Naive thymus-derived CD4-positive, alpha-beta T cell (primary cell): ENCODE data around the gene GPRC5C. TPM values are rescaled to one million over a fixed set of nuclear protein-coding genes. Genes with fewer than 3 reads are reported as not detected.
A peak's percentile ranks its signal among the peaks of the same experiment; 100 is the strongest.

Experiments used
- ATAC-seq: fragments of 150-1000 bp; cut with Tn5 transposase; 2 replicates; pipeline ENCODE4 v1.10.0; 2021; ENCODE audit warnings: mild to moderate bottlenecking, moderate library complexity
- CTCF ChIA-PET: fragments of 350-600 bp; sonication (Branson Sonifier 250); formaldehyde crosslinking; loops from one replicate; lab custom pipeline; 2021; ENCODE audit warnings: antibody characterized with exemption; lab: Charles Lee
- POLR2A ChIA-PET: fragments of 350-600 bp; sonication (Branson Sonifier 250); formaldehyde crosslinking; loops from one replicate; lab custom pipeline; 2021; ENCODE audit warnings: antibody characterized with exemption, inconsistent platforms; lab: Charles Lee
- DNase-seq, 9 donors: peaks; one replicate each; pipeline versions ENCODE4 v3.0.0 to v3.0.0-alpha.2; 2020 to 2022; ENCODE audit warnings: mixed read lengths in 1 of 9
- H3K27ac ChIP-seq: one replicate; pipeline ENCODE4 v1.7.0; 2013; ENCODE audit warnings: mild to moderate bottlenecking, low read depth, low read length, moderate library complexity
- H3K27me3 ChIP-seq, 2 donors: one replicate each; pipeline ENCODE4 v1.7.0; 2013; ENCODE audit warnings: low read length in 2 of 2, mild to moderate bottlenecking in 2 of 2, moderate library complexity in 2 of 2; ENCODE audit not compliant: control insufficient read depth in 2 of 2, insufficient read depth in 2 of 2
- H3K36me3 ChIP-seq, 3 experiments: 1 replicate in 2 of 3; 2 replicates in 1 of 3; pipeline ENCODE4 v1.7.0; 2013; ENCODE audit warnings: low read length in 3 of 3, mild to moderate bottlenecking in 3 of 3, moderate library complexity in 1 of 3; ENCODE audit not compliant: insufficient read depth in 3 of 3, control insufficient read depth in 2 of 3
- H3K4me1 ChIP-seq, 2 donors: one replicate each; pipeline ENCODE4 v1.7.0; 2013; ENCODE audit warnings: low read length in 2 of 2, mild to moderate bottlenecking in 2 of 2, moderate library complexity in 1 of 2; ENCODE audit not compliant: control insufficient read depth in 2 of 2, insufficient read depth in 2 of 2
- H3K4me3 ChIP-seq: 2 replicates; pipeline ENCODE4 v1.7.0; 2013; ENCODE audit warnings: mild to moderate bottlenecking, low read length
- H3K9me3 ChIP-seq, 3 experiments: 1 replicate in 2 of 3; 2 replicates in 1 of 3; pipeline ENCODE4 v1.7.0; 2013; ENCODE audit warnings: low read length in 3 of 3; ENCODE audit not compliant: control insufficient read depth in 2 of 3
- H3K27ac Mint-ChIP-seq, 9 donors: one replicate each; pipeline ENCODE4 v1.8.0; 2020 to 2022; ENCODE audit warnings: mixed read lengths in 9 of 9, mild to moderate bottlenecking in 8 of 9, moderate library complexity in 5 of 9, inconsistent platforms in 2 of 9
- H3K27me3 Mint-ChIP-seq, 5 donors: one replicate each; pipeline ENCODE4 v1.8.0; 2021 to 2022; ENCODE audit warnings: mixed read lengths in 5 of 5, mild to moderate bottlenecking in 1 of 5
- H3K36me3 Mint-ChIP-seq, 5 donors: one replicate each; pipeline ENCODE4 v1.8.0; 2020 to 2022; ENCODE audit warnings: mixed read lengths in 5 of 5, mild to moderate bottlenecking in 3 of 5, inconsistent platforms in 1 of 5
- H3K4me1 Mint-ChIP-seq, 7 donors: one replicate each; pipeline ENCODE4 v1.8.0; 2020 to 2022; ENCODE audit warnings: mixed read lengths in 7 of 7, mild to moderate bottlenecking in 3 of 7, inconsistent platforms in 1 of 7
- H3K4me3 Mint-ChIP-seq, 10 donors: one replicate each; pipeline ENCODE4 v1.8.0; 2020 to 2022; ENCODE audit warnings: mild to moderate bottlenecking in 10 of 10, mixed read lengths in 10 of 10, moderate library complexity in 6 of 10, inconsistent platforms in 2 of 10
- H3K9me3 Mint-ChIP-seq, 11 donors: one replicate each; pipeline ENCODE4 v1.8.0; 2020 to 2022; ENCODE audit warnings: mixed read lengths in 11 of 11, mild to moderate bottlenecking in 4 of 11, inconsistent platforms in 1 of 11, moderate library complexity in 1 of 11
- intact Hi-C, 2 donors: fragments of 100-400 bp; cut with micrococcal nuclease; formaldehyde crosslinking; loops; one replicate each; pipeline ENCODE4 v1.15.1; 2023
- polyA plus RNA-seq, 2 donors: library from polyadenylated mRNA; unstranded; fragments of 300-500 nt; fragmentation: Illumina TruSeq; gene quantifications; one replicate each; pipeline ENCODE4 v1.2.3, GENCODE V29; 2021
- total RNA-seq, 6 experiments: library from RNA in 5 of 6; stranded (reverse) in 5 of 6; gene quantifications; 1 replicate in 5 of 6; 2 replicates in 1 of 6; pipeline ENCODE4 v1.2.3 and lab custom pipeline; 2021 to 2026

The GPRC5C gene
- total and polyA plus RNA-seq, 7 experiments from 2014 or later: 0.13 to 1.9 (median 0.29) TPM; not detected in 4

- H3K9me3 Mint-ChIP-seq: peaks cover 0 to 37% (median 24%) of the 10 kb centered on the region in 11 donors
- POLR2A ChIA-PET: no interaction called here
These were observed 9.6 kb downstream of the GPRC5C start for GRCh38 chr17:74441537-74441936.

DNA sequence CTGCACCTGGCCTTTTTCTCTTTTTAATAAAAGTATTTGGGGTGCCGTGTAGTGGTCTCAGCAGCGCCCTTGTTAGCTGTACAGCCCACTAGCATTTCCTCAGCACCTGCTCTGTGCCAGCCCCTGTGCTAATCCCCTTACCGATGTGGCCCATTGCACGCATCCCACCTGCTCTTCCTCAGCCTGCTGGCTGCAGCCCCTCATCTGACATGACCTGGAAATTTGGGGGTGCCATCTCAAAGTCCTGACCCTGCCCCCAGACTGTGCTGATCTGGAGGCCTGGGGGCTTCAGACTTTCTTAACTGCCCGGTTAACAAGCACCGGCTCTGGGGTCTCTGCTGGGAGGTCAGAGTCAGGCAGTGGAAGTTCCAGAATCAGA lies 10.4 kb downstream of the GPRC5C start:
- peaks cover 0 to 5% (median 0%) of the 10 kb centered on the region in 7 donors for H3K4me1 Mint-ChIP-seq
- CTCF ChIA-PET: interaction anchor here (0.6 kb wide), 1 partner anchor 9 kb away, joined by 3 read pairs; no protein-coding TSS in a partner anchor
- no peak overlapping the region for H3K27ac Mint-ChIP-seq
- ATAC-seq: no peak
- Histone ChIP-seq H3K9me3 (peaks cover 0 to 15% (median 4%) of the 10 kb centered on the region in 3 experiments), H3K27me3 (no peaks in the 10 kb centered on the region), H3K4me1 (no peaks in the 10 kb centered on the region), H3K36me3 (no peaks in the 10 kb centered on the region), H3K27ac (no peak overlapping the region), H3K4me3 (no peak overlapping the region)
- peaks cover 0 to 33% (median 22%) of the 10 kb centered on the region in 11 donors for H3K9me3 Mint-ChIP-seq
- no peak overlapping the region for H3K4me3 Mint-ChIP-seq
- POLR2A ChIA-PET: no interaction called here
- DNase-seq: no peak
- peaks cover 7 to 41% (median 10%) of the 10 kb centered on the region in 5 donors for H3K27me3 Mint-ChIP-seq
- intact Hi-C loops: no loop called here
- H3K36me3 Mint-ChIP-seq: peaks cover 0 to 10% (median 0%) of the 10 kb centered on the region in 5 donors

More at GRCh38 chr17:74441537-74441936, 9.6 kb downstream of the GPRC5C start:
- H3K36me3 Mint-ChIP-seq: peaks cover 0 to 10% (median 0%) of the 10 kb centered on the region in 5 donors
- H3K4me3 ChIP-seq: no peak overlapping the region
- no peak overlapping the region for H3K4me3 Mint-ChIP-seq
- no peaks in the 10 kb centered on the region for H3K36me3 ChIP-seq
- H3K27me3 ChIP-seq: no peaks in the 10 kb centered on the region
- H3K9me3 ChIP-seq: peaks cover 0 to 15% (median 4%) of the 10 kb centered on the region in 3 experiments
- intact Hi-C loops: no loop called here
- no peaks in the 10 kb centered on the region for H3K4me1 ChIP-seq
- H3K27me3 Mint-ChIP-seq: peaks cover 10 to 47% (median 17%) of the 10 kb centered on the region in 5 donors
- H3K4me1 Mint-ChIP-seq: peaks cover 0 to 5% (median 0%) of the 10 kb centered on the region in 7 donors
- no peak for DNase-seq
- no peak for ATAC-seq
- CTCF ChIA-PET: interaction anchor here (0.6 kb wide), 1 partner anchor 10 kb away, joined by 3 read pairs; no protein-coding TSS in a partner anchor
- no peak overlapping the region for H3K27ac ChIP-seq
- H3K27ac Mint-ChIP-seq: no peak overlapping the region

- peaks cover 0 to 15% (median 4%) of the 10 kb centered on the region in 3 experiments for H3K9me3 ChIP-seq
- ChIA-PET CTCF (no interaction called here), POLR2A (no interaction called here)
- H3K27me3 ChIP-seq: no peaks in the 10 kb centered on the region
- intact Hi-C loops: no loop called here
- H3K36me3 ChIP-seq: no peaks in the 10 kb centered on the region
- H3K4me3 ChIP-seq: no peak overlapping the region
- no peak for DNase-seq
- Mint-ChIP-seq H3K9me3 (peaks cover 0 to 27% (median 16%) of the 10 kb centered on the region in 11 donors), H3K4me1 (peaks cover 0 to 5% (median 0%) of the 10 kb centered on the region in 7 donors), H3K36me3 (peaks cover 0 to 10% (median 0%) of the 10 kb centered on the region in 5 donors), H3K27ac (no peak overlapping the region), H3K27me3 (peaks cover 7 to 41% (median 12%) of the 10 kb centered on the region in 5 donors), H3K4me3 (peak overlapping the region in 2 of 10 donors; percentile 26 to 29)
- no peaks in the 10 kb centered on the region for H3K4me1 ChIP-seq
- ATAC-seq: peak; percentile 67
- no peak overlapping the region for H3K27ac ChIP-seq
These were observed 11.0 kb downstream of the GPRC5C start for GRCh38 chr17:74442670-74443515.

DNA sequence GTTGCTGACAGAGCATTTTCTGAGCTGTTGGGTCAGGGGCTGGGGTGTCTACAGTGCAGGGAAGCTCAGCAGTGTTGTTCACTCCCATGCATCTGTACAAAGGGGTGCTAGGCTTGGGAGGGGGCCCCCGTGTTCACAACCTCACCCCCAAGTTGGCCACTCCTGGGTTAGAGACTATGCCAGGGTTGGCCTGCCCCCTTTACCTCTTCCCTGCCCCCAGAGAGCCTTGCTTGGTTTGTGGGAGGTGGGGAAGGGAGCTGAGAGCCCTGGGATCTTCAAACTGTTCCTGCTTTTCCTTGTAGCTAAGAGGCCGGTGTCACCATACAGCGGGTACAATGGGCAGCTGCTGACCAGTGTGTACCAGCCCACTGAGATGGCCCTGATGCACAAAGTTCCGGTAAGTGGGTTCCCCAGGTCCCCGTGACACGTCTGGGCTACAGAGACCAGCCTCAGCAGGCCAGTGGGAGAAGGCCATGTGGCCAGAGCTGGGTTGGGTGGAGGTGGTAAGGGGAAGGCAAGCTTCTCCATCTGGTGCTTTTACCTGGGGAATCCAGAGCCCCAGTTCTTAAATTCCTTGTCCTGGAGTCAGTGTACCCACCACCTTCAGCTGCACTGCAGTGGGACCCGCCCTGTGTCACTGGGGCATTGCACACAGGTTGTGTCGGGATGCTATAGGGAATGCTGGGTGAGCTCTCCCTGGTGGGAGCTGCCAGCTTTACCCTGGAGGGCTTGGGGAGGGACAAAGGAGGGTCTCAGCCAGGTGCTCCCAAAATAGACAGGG lies 11.8 kb downstream of the GPRC5C start:
- H3K4me1 Mint-ChIP-seq: peaks cover 0 to 5% (median 0%) of the 10 kb centered on the region in 7 donors
- ATAC-seq: no peak
- H3K4me3 ChIP-seq: no peak overlapping the region
- H3K27ac Mint-ChIP-seq: no peak overlapping the region
- no peaks in the 10 kb centered on the region for H3K4me1 ChIP-seq
- DNase-seq: no peak
- no peaks in the 10 kb centered on the region for H3K36me3 ChIP-seq
- H3K27ac ChIP-seq: no peak overlapping the region
- POLR2A ChIA-PET: no interaction called here
- peaks cover 0 to 8% (median 0%) of the 10 kb centered on the region in 5 donors for H3K36me3 Mint-ChIP-seq
- CTCF ChIA-PET: no interaction called here
- H3K27me3 Mint-ChIP-seq: peaks cover 7 to 41% (median 12%) of the 10 kb centered on the region in 5 donors
- peaks cover 0 to 14% (median under 1%) of the 10 kb centered on the region in 3 experiments for H3K9me3 ChIP-seq
- no peaks in the 10 kb centered on the region for H3K27me3 ChIP-seq
- peaks cover 0 to 19% (median 10%) of the 10 kb centered on the region in 11 donors for H3K9me3 Mint-ChIP-seq
- intact Hi-C loops: no loop called here
- no peak overlapping the region for H3K4me3 Mint-ChIP-seq

GRCh38 chr17:74444406-74444805 lies 12.5 kb downstream of the GPRC5C start:
- Histone ChIP-seq H3K9me3 (peaks cover 0 to 7% (median 0%) of the 10 kb centered on the region in 3 experiments), H3K4me3 (no peak overlapping the region), H3K4me1 (no peaks in the 10 kb centered on the region), H3K27ac (no peak overlapping the region), H3K27me3 (no peaks in the 10 kb centered on the region), H3K36me3 (no peaks in the 10 kb centered on the region)
- Mint-ChIP-seq H3K9me3 (peaks cover 0 to 12% (median 4%) of the 10 kb centered on the region in 11 donors), H3K36me3 (peaks cover 0 to 6% (median 0%) of the 10 kb centered on the region in 5 donors), H3K4me1 (peaks cover 0 to 5% (median 0%) of the 10 kb centered on the region in 7 donors), H3K27ac (no peak overlapping the region), H3K4me3 (no peak overlapping the region), H3K27me3 (peaks cover 7 to 41% (median 12%) of the 10 kb centered on the region in 5 donors)
- ATAC-seq: no peak
- intact Hi-C loops: no loop called here
- CTCF ChIA-PET: no interaction called here
- POLR2A ChIA-PET: no interaction called here
- no peak for DNase-seq

- CTCF ChIA-PET: interaction anchor here (0.6 kb wide), 1 partner anchor 120 kb away, joined by 3 read pairs; no protein-coding TSS in a partner anchor
These were observed 13.3 kb downstream of the GPRC5C start for GRCh38 chr17:74445158-74445557.

More at GRCh38 chr17:74445158-74445557, 13.3 kb downstream of the GPRC5C start:
- Mint-ChIP-seq H3K9me3 (peaks cover 0 to 4% (median 0%) of the 10 kb centered on the region in 11 donors), H3K4me1 (peaks cover 0 to 3% (median 0%) of the 10 kb centered on the region in 7 donors), H3K27me3 (peaks cover 6 to 36% (median 9%) of the 10 kb centered on the region in 5 donors), H3K27ac (no peak overlapping the region), H3K36me3 (peaks cover 0 to 3% (median 0%) of the 10 kb centered on the region in 5 donors), H3K4me3 (no peak overlapping the region)
- no peak for DNase-seq
- Histone ChIP-seq H3K27me3 (no peaks in the 10 kb centered on the region), H3K9me3 (no peaks in the 10 kb centered on the region), H3K4me1 (no peaks in the 10 kb centered on the region), H3K27ac (no peak overlapping the region), H3K36me3 (no peaks in the 10 kb centered on the region), H3K4me3 (no peak overlapping the region)
- intact Hi-C loops: no loop called here
- ATAC-seq: no peak
- POLR2A ChIA-PET: no interaction called here
